Activated naive CD4-positive, alpha-beta T cell treated with anti-CD3 and anti-CD28 coated beads, Interleukin-2, amount 50 U/mL, for 16 hours (primary cell): Measurements from ENCODE around the gene STK24.

Experiments
- DNase-seq: peaks from one replicate; pipeline ENCODE4 v3.0.0-alpha.2; 2020

The STK24 gene

GRCh38 chr13:98508280-98508679 lies 68.6 kb downstream of the STK24 start:
- DNase-seq: no peak

GRCh38 chr13:98507282-98507797 lies 69.6 kb downstream of the STK24 start:
- no peak for DNase-seq

GRCh38 chr13:98506728-98507230 lies 70.1 kb downstream of the STK24 start:
- no peak for DNase-seq

- DNase-seq: no peak
Observed at GRCh38 chr13:98506322-98506721, 70.6 kb downstream of the STK24 start.

- DNase-seq: no peak
Observed at GRCh38 chr13:98505217-98505616, 71.7 kb downstream of the STK24 start.

- DNase-seq: no peak
Observed at GRCh38 chr13:98504371-98504963, 72.4 kb downstream of the STK24 start.

GRCh38 chr13:98504029-98504351 lies 72.9 kb downstream of the STK24 start:
- no peak for DNase-seq

- DNase-seq: no peak
Observed at GRCh38 chr13:98503175-98504028, 73.5 kb downstream of the STK24 start.

- DNase-seq: no peak
Observed at GRCh38 chr13:98500963-98501421, 75.9 kb downstream of the STK24 start.

- no peak for DNase-seq
Observed at GRCh38 chr13:98496966-98497365, 79.9 kb downstream of the STK24 start.

- DNase-seq: no peak
Observed at GRCh38 chr13:98496479-98496791, 80.5 kb downstream of the STK24 start.

- DNase-seq: no peak
Observed at GRCh38 chr13:98495627-98496478, 81.1 kb downstream of the STK24 start.

GRCh38 chr13:98494769-98495168 lies 82.1 kb downstream of the STK24 start:
- no peak for DNase-seq

GRCh38 chr13:98493042-98493712 lies 83.7 kb downstream of the STK24 start:
- DNase-seq: no peak

- DNase-seq: no peak
Observed at GRCh38 chr13:98492335-98493041, 84.4 kb downstream of the STK24 start.

GRCh38 chr13:98490866-98491265 lies 86.0 kb downstream of the STK24 start:
- DNase-seq: no peak

- no peak for DNase-seq
Observed at GRCh38 chr13:98490195-98490836, 86.6 kb downstream of the STK24 start.

- no peak for DNase-seq
Observed at GRCh38 chr13:98489446-98490194, 87.3 kb downstream of the STK24 start.

- DNase-seq: no peak
Observed at GRCh38 chr13:98488736-98489135, 88.2 kb downstream of the STK24 start.

- no peak for DNase-seq
Observed at GRCh38 chr13:98487522-98487921, 89.4 kb downstream of the STK24 start.

- DNase-seq: no peak
Observed at GRCh38 chr13:98487016-98487415, 89.9 kb downstream of the STK24 start.
